ENCODE results near the gene CACNA1A. TPM values are rescaled to one million over a fixed set of nuclear protein-coding genes. Genes with fewer than 3 reads are reported as not detected.
"Not testable (repeated sequence)": the region's sequence is repeated elsewhere in the genome, so short reads cannot be mapped to it uniquely, and the experiment has no call there.

The CACNA1A gene
- total RNA-seq, 1 donor from 2014 or later: 190 TPM

- Mint-ChIP-seq H3K9me3 (ENCODE audit: unreplicated experiment) (no peaks in the 10 kb centered on the region), H3K27me3 (ENCODE audit: unreplicated experiment) (peaks cover 2% of the 10 kb centered on the region), H3K27ac (ENCODE audit: unreplicated experiment) (no peak overlapping the region), H3K36me3 (ENCODE audit: unreplicated experiment) (no peaks in the 10 kb centered on the region), H3K4me1 (ENCODE audit: low read depth, unreplicated experiment) (no peaks in the 10 kb centered on the region), H3K4me3 (ENCODE audit: unreplicated experiment) (no peak overlapping the region)
- TF ChIP-seq, protein P1, sequence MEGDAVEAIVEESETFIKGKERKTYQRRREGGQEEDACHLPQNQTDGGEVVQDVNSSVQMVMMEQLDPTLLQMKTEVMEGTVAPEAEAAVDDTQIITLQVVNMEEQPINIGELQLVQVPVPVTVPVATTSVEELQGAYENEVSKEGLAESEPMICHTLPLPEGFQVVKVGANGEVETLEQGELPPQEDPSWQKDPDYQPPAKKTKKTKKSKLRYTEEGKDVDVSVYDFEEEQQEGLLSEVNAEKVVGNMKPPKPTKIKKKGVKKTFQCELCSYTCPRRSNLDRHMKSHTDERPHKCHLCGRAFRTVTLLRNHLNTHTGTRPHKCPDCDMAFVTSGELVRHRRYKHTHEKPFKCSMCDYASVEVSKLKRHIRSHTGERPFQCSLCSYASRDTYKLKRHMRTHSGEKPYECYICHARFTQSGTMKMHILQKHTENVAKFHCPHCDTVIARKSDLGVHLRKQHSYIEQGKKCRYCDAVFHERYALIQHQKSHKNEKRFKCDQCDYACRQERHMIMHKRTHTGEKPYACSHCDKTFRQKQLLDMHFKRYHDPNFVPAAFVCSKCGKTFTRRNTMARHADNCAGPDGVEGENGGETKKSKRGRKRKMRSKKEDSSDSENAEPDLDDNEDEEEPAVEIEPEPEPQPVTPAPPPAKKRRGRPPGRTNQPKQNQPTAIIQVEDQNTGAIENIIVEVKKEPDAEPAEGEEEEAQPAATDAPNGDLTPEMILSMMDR (IDR thresholded peaks at IDR 0.05; ENCODE audit: partially characterized antibody, unreplicated experiment): no peak
- DNase-seq: no peak
Measured at GRCh38 chr19:13189600-13189999, 316.7 kb downstream of the CACNA1A start.

- Mint-ChIP-seq H3K27ac (ENCODE audit: unreplicated experiment) (no peak overlapping the region), H3K36me3 (ENCODE audit: unreplicated experiment) (no peaks in the 10 kb centered on the region), H3K4me1 (ENCODE audit: low read depth, unreplicated experiment) (no peaks in the 10 kb centered on the region), H3K9me3 (ENCODE audit: unreplicated experiment) (no peaks in the 10 kb centered on the region), H3K27me3 (ENCODE audit: unreplicated experiment) (peaks cover 2% of the 10 kb centered on the region), H3K4me3 (ENCODE audit: unreplicated experiment) (no peak overlapping the region)
- DNase-seq: no peak
- TF ChIP-seq, protein P1 (IDR thresholded peaks at IDR 0.05; ENCODE audit: partially characterized antibody, unreplicated experiment): no peak
Measured at GRCh38 chr19:13187419-13187818, 318.9 kb downstream of the CACNA1A start.

- H3K27ac Mint-ChIP-seq (ENCODE audit: unreplicated experiment); H3K27me3 Mint-ChIP-seq (ENCODE audit: unreplicated experiment); H3K9me3 Mint-ChIP-seq (ENCODE audit: unreplicated experiment); H3K4me3 Mint-ChIP-seq (ENCODE audit: unreplicated experiment); H3K36me3 Mint-ChIP-seq (ENCODE audit: unreplicated experiment); DNase-seq; H3K4me1 Mint-ChIP-seq (ENCODE audit: low read depth, unreplicated experiment): not testable (repeated sequence)
Measured at GRCh38 chr19:13186688-13187087, 319.6 kb downstream of the CACNA1A start.

GRCh38 chr19:13185763-13186657 is 320.3 kb downstream of the CACNA1A start:
- H3K4me1 Mint-ChIP-seq (ENCODE audit: low read depth, unreplicated experiment); H3K9me3 Mint-ChIP-seq (ENCODE audit: unreplicated experiment); H3K4me3 Mint-ChIP-seq (ENCODE audit: unreplicated experiment); H3K27ac Mint-ChIP-seq (ENCODE audit: unreplicated experiment); H3K36me3 Mint-ChIP-seq (ENCODE audit: unreplicated experiment); H3K27me3 Mint-ChIP-seq (ENCODE audit: unreplicated experiment); DNase-seq: not testable (repeated sequence)

GRCh38 chr19:13184926-13185325 is 321.4 kb downstream of the CACNA1A start:
- not testable (repeated sequence) for H3K4me1 Mint-ChIP-seq (ENCODE audit: low read depth, unreplicated experiment); H3K27ac Mint-ChIP-seq (ENCODE audit: unreplicated experiment); H3K4me3 Mint-ChIP-seq (ENCODE audit: unreplicated experiment); H3K9me3 Mint-ChIP-seq (ENCODE audit: unreplicated experiment); H3K36me3 Mint-ChIP-seq (ENCODE audit: unreplicated experiment); DNase-seq; H3K27me3 Mint-ChIP-seq (ENCODE audit: unreplicated experiment)

- TF ChIP-seq, protein P1 (IDR thresholded peaks at IDR 0.05; ENCODE audit: partially characterized antibody, unreplicated experiment): no peak
Measured at GRCh38 chr19:13181747-13182388, 324.4 kb downstream of the CACNA1A start.

DNA sequence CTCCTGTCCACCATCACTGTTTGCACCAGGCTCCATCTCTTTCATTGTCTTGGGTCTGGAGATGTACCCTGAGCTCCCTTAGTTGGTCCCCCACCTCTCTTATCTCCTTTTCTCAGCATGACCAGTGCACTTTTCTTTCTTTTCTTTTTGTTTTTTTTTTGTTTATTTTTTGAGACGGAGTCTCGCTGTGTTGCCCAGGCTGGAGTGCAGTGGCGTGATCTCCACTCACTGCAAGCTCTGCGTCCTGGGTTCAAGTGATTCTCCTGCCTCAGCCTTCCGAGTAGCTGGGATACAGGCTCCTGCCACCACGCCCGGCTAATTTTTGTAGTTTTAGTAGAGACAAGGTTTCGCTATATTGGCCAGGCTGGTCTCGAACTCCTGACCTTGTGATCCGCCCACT is 328.0 kb downstream of the CACNA1A start:
- H3K4me1 Mint-ChIP-seq (ENCODE audit: low read depth, unreplicated experiment); H3K27ac Mint-ChIP-seq (ENCODE audit: unreplicated experiment); H3K4me3 Mint-ChIP-seq (ENCODE audit: unreplicated experiment); H3K36me3 Mint-ChIP-seq (ENCODE audit: unreplicated experiment); H3K9me3 Mint-ChIP-seq (ENCODE audit: unreplicated experiment); H3K27me3 Mint-ChIP-seq (ENCODE audit: unreplicated experiment); DNase-seq: not testable (repeated sequence)

More at GRCh38 chr19:13181747-13182388, 324.4 kb downstream of the CACNA1A start:
- Mint-ChIP-seq H3K27ac (ENCODE audit: unreplicated experiment) (no peak overlapping the region), H3K9me3 (ENCODE audit: unreplicated experiment) (peaks cover 2% of the 10 kb centered on the region), H3K27me3 (ENCODE audit: unreplicated experiment) (no peaks in the 10 kb centered on the region), H3K4me3 (ENCODE audit: unreplicated experiment) (no peak overlapping the region), H3K4me1 (ENCODE audit: low read depth, unreplicated experiment) (peaks cover 3% of the 10 kb centered on the region), H3K36me3 (ENCODE audit: unreplicated experiment) (no peaks in the 10 kb centered on the region)
- DNase-seq: no peak

DNA sequence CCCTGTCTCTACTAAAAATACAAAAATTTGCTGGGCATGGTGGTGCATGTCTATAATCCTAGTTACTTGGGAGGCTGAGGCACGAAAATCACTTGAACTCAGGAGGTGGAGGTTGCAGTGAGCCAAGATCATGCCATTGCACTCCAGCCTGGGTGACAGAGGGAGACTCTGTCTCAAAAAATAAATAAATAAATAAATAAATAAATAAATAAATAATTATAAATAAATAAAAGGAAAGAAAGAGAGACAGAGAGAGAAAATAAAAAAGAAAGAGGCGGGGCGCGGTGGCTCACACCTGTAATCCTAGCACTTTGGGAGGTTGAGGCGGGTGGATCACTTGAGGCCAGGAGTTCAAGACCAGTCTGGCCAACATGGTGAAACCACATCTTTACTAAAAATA is 328.7 kb downstream of the CACNA1A start:
- H3K4me3 Mint-ChIP-seq (ENCODE audit: unreplicated experiment): not testable (repeated sequence)

More for the DNA sequence above, 328.7 kb downstream of the CACNA1A start:
- H3K9me3 Mint-ChIP-seq (ENCODE audit: unreplicated experiment); H3K27me3 Mint-ChIP-seq (ENCODE audit: unreplicated experiment); DNase-seq; H3K4me1 Mint-ChIP-seq (ENCODE audit: low read depth, unreplicated experiment); H3K36me3 Mint-ChIP-seq (ENCODE audit: unreplicated experiment); H3K27ac Mint-ChIP-seq (ENCODE audit: unreplicated experiment): not testable (repeated sequence)
